HG02981 (cell line): Measurements from ENCODE around the gene COL25A1.

Experiments
- ATAC-seq: cut with Tn5 transposase; IDR thresholded peaks from one replicate; pipeline ENCODE4 v1.9.1; 2021; ENCODE audit warnings: mild to moderate bottlenecking, moderate library complexity; ENCODE audit not compliant: unreplicated experiment

COL25A1 gene

GRCh38 chr4:108786351-108786750, 516.1 kb downstream of the COL25A1 start:
- no peak for ATAC-seq

GRCh38 chr4:108783665-108784463, 518.6 kb downstream of the COL25A1 start:
- no peak for ATAC-seq

GRCh38 chr4:108779958-108780357, 522.5 kb downstream of the COL25A1 start:
- no peak for ATAC-seq

- no peak for ATAC-seq
These were observed 525.1 kb downstream of the COL25A1 start for GRCh38 chr4:108777388-108777787.

GRCh38 chr4:108775921-108776320, 526.5 kb downstream of the COL25A1 start:
- ATAC-seq = no peak

GRCh38 chr4:108774809-108775530, 527.5 kb downstream of the COL25A1 start:
- ATAC-seq = no peak

- no peak for ATAC-seq
These were observed 530.1 kb downstream of the COL25A1 start for GRCh38 chr4:108772402-108772801.

GRCh38 chr4:108766058-108766457, 536.4 kb downstream of the COL25A1 start:
- no peak for ATAC-seq

GRCh38 chr4:108763986-108764385, 538.5 kb downstream of the COL25A1 start:
- ATAC-seq = no peak

GRCh38 chr4:108763226-108763593, 539.2 kb downstream of the COL25A1 start:
- no peak for ATAC-seq

- ATAC-seq = no peak
These were observed 539.8 kb downstream of the COL25A1 start, which contains the start of gene ETNPPL for GRCh38 chr4:108762559-108763225. ETNPPL (minus strand) TSS chr4:108763053; CDS start chr4:108762898, 155 bp downstream.
